GM12801 (cell line): ENCODE data around the gene IL23R.

ENCODE experiments used
- TF ChIP-seq, protein P1 (sequence below): IDR thresholded peaks from one replicate; pipeline ENCODE4 v1.5.1; 2011; ENCODE audit warnings: control low read depth; ENCODE audit not compliant: insufficient read length; ENCODE audit errors: extremely low read depth

Gene IL23R, protein sequence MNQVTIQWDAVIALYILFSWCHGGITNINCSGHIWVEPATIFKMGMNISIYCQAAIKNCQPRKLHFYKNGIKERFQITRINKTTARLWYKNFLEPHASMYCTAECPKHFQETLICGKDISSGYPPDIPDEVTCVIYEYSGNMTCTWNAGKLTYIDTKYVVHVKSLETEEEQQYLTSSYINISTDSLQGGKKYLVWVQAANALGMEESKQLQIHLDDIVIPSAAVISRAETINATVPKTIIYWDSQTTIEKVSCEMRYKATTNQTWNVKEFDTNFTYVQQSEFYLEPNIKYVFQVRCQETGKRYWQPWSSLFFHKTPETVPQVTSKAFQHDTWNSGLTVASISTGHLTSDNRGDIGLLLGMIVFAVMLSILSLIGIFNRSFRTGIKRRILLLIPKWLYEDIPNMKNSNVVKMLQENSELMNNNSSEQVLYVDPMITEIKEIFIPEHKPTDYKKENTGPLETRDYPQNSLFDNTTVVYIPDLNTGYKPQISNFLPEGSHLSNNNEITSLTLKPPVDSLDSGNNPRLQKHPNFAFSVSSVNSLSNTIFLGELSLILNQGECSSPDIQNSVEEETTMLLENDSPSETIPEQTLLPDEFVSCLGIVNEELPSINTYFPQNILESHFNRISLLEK

DNA sequence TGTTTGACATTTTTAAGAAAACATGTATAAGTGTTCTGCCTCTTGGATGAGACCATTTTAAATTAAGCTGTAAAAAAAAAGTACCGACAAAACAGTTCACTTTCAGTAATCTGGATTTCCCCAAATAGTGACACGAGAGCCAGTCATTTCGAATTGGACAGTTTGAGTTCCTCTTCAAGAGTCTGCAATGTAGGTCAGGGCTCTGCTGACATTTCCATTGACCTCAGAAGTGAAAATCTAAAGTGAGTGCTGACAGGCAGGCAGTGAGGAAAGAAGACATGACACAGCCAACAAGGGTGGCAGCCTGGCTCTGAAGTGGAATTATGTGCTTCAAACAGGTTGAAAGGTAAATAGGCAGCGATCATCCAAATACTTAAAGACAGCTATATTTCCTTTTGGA lies at the start of gene IL23R:
IL23R (plus strand) TSS at position 259 of the 400 bp plus-strand sequence. CDS start 1,667 bp downstream, outside the sequence.
- TF ChIP-seq, protein P1, sequence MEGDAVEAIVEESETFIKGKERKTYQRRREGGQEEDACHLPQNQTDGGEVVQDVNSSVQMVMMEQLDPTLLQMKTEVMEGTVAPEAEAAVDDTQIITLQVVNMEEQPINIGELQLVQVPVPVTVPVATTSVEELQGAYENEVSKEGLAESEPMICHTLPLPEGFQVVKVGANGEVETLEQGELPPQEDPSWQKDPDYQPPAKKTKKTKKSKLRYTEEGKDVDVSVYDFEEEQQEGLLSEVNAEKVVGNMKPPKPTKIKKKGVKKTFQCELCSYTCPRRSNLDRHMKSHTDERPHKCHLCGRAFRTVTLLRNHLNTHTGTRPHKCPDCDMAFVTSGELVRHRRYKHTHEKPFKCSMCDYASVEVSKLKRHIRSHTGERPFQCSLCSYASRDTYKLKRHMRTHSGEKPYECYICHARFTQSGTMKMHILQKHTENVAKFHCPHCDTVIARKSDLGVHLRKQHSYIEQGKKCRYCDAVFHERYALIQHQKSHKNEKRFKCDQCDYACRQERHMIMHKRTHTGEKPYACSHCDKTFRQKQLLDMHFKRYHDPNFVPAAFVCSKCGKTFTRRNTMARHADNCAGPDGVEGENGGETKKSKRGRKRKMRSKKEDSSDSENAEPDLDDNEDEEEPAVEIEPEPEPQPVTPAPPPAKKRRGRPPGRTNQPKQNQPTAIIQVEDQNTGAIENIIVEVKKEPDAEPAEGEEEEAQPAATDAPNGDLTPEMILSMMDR: no peak

DNA sequence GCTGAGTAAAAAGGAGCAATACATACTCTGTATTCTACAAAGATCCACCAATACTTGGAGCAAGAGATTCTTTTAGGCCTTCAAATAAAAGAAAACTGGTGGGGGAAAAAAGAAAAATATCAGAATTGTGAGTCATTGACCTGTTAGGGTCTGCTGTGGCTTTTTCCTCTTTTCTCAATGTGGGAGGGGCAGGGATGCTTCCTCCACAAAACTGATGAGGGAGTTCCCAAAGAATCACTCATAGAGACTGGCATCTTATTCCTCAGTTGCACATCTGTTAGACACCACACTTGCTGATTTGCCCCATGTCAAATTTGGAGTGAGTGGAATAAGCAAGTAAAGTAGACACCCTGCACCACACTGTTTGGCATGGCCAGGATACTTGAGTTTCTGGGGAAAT lies 48.1 kb upstream of the IL23R start:
- TF ChIP-seq, protein P1: no peak

DNA sequence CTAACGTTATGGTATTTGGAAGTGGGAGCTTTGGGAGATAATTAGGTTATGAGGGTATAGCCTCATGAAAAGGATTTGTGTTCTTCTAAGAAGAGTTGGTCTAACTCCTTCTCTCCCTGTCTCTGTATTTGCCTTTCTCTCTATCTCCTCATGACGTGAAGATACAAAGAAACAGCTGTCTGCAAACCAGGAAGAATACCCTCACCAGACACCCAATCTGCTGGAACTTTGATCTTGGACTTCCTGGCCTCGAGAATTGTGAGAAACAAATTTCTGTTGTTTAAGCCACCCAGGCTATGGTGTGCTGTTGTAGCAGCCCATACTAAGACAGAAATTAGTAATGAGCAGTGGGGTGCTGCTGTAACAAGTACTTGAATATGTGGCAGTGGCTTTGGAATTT lies 47.6 kb upstream of the IL23R start:
- TF ChIP-seq, protein P1: no peak

DNA sequence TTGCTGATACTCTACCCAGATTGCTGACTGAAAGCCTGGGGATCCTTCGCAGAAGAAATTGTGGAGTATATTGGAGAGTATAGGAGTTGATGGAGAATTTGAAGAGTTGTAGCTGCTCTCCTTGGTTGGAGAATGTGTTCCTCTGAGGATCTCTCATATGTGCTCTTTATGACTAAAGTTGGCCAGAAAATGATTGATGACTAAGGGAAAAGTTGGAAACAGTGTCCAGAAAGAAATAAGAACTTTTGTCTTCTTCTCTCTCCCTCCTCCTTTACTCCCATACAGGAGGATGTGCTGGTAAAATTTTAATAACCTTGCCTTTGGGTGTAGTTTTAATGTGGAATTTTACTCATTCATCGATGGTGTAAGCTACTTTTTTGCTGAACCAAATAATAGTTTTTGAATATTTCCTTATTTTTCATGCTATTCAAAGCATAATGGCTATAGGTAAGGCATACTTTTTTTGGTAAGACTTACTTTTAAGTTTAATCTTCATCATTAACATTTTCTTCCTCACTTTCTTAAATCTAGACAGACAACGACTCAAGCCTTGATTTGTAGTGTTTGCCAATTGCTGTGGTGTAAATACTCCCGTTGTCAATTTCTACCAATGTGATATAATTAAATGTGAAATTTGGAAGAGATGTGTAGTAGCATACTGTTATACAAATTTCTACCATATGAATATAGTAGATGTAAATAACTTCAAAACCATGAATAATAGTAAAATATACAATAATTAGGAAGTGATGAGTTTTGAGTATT lies 45.2 kb upstream of the IL23R start:
- TF ChIP-seq, protein P1: no peak

DNA sequence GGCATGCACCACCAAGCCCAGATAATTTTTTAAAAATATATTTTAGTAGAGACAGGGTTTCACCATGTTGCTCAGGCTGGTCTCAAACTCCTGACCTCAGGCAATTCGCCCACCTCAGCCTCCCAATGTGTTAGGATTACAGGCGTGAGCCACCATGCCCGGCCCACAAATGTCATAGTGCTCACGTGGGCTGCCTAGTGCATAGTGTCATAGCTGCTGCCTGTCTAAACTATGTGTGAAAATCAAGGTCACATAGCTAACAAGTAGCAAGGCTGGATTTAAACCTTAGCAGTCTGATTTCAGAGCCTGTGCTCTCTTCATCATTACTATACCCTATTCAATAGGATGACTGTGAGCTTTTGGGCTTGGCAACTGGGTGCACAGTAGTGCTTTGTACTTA lies 41.8 kb upstream of the IL23R start:
- TF ChIP-seq, protein P1: no peak

DNA sequence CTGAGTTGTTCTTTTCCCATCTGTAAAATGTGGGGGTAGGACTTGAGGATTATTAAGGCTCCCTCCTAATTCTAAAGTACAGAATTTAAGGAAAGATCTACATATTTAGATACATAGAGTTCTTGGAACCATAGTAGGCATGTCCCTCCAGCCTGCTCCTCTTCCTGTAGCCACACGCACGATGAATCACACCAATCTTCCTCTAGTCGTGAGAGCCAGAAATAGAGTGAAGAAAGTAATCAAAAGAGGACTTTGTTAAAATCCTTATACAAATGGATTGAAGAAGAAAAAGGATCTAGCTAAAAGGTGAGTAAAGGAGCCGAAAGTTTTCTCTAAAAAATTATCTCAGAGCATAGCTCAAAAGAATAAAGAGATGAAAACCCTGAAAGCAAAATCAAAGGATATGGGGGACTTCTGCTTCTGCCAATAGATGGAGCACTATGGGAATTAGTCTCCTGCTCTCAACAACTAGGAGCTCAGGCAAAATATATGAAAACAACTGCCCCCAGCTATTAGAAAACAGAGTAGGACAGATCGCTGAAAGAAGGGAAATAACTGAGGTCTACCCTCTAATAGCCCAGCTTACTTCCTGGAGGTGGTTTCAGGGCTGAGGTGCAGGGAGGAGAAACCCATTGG lies 40.0 kb upstream of the IL23R start:
- TF ChIP-seq, protein P1: no peak

DNA sequence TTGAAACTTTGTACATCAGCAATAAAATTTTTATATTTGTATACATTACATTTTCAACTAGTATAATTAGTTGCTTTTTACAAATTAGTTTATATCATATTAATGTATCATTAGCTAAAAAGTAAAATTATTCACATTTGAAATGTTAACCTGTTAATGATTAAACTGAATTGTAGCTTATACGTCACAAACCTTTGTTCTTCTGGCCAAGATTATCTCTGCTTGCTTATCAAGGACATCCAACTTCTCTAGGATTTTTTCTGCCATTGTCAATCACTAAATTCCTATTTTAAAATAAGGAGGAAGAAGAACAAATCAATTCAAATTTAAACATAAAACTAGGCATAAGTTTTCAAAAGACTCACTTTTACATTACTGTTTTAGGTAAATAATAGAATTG lies 39.3 kb upstream of the IL23R start:
- TF ChIP-seq, protein P1: no peak
